PC-3 (cell line): Measurements from ENCODE around the gene C2.

Experiments
- CTCF ChIP-seq: fragments of 300-600 bp; sonication (generic); conservative IDR thresholded peaks from 2 replicates; pipeline ENCODE4 v1.5.1; 2017; ENCODE audit warnings: antibody characterized with exemption, low read depth, mild to moderate bottlenecking, low read length
- EZH2 ChIP-seq: fragments of 300-600 bp; sonication (generic); IDR thresholded peaks from one replicate; pipeline ENCODE4 v1.6.1; 2017; ENCODE audit warnings: antibody characterized with exemption, mild to moderate bottlenecking, low read length; ENCODE audit not compliant: unreplicated experiment

GRCh38 chr6:31963921-31964320, 36.4 kb downstream of the C2 start:
- TF ChIP-seq EZH2 (no peak), CTCF (no peak)
